ENCODE data around the gene KLHDC9.
"Not testable (repeated sequence)": the region's sequence is repeated elsewhere in the genome, so short reads cannot be mapped to it uniquely, and the experiment has no call there.

KLHDC9 gene

GRCh38 chr1:161096015-161096414 lies 2.1 kb upstream of the KLHDC9 start:
- DNase-seq (ENCODE audit: low read depth), result no peak

GRCh38 chr1:161096530-161096929 lies 1.6 kb upstream of the KLHDC9 start:
- no peak for DNase-seq (ENCODE audit: low read depth)

GRCh38 chr1:161099090-161099802 lies 1.1 kb downstream of the KLHDC9 start:
- DNase-seq (ENCODE audit: low read depth), result no peak

- DNase-seq (ENCODE audit: low read depth), result no peak
Measured at GRCh38 chr1:161100556-161100955, 2.4 kb downstream of the KLHDC9 start.

- no peak for DNase-seq (ENCODE audit: low read depth)
Measured at GRCh38 chr1:161106431-161106830, 8.3 kb downstream of the KLHDC9 start.

- DNase-seq (ENCODE audit: low read depth), result no peak
Measured at GRCh38 chr1:161111117-161111516, 13.0 kb downstream of the KLHDC9 start.

- no peak for DNase-seq (ENCODE audit: low read depth)
Measured at GRCh38 chr1:161111527-161111926, 13.4 kb downstream of the KLHDC9 start.

- DNase-seq (ENCODE audit: low read depth), result no peak
Measured at GRCh38 chr1:161113915-161114314, 15.8 kb downstream of the KLHDC9 start.

- no peak for DNase-seq (ENCODE audit: low read depth)
Measured at GRCh38 chr1:161114556-161114955, 16.4 kb downstream of the KLHDC9 start.

- no peak for DNase-seq (ENCODE audit: low read depth)
Measured at GRCh38 chr1:161115132-161115711, 17.1 kb downstream of the KLHDC9 start.

- not testable (repeated sequence) for DNase-seq (ENCODE audit: low read depth)
Measured at GRCh38 chr1:161115961-161116360, 17.8 kb downstream of the KLHDC9 start.

- peak; percentile 73 for DNase-seq (ENCODE audit: low read depth)
Measured at GRCh38 chr1:161117759-161118581, 19.8 kb downstream of the KLHDC9 start, which contains the start of the genes NIT1 and PFDN2. TSS of gene NIT1 (plus strand) at chr1:161118105. CDS start at chr1:161118177, 72 bp downstream. TSS of gene PFDN2 (minus strand) at chr1:161118037. CDS start at chr1:161118026, 11 bp downstream.

GRCh38 chr1:161119092-161119903 lies 21.1 kb downstream of the KLHDC9 start:
- peak; percentile 39 for DNase-seq (ENCODE audit: low read depth)

- DNase-seq (ENCODE audit: low read depth), result no peak
Measured at GRCh38 chr1:161121042-161121650, 23.0 kb downstream of the KLHDC9 start.

- DNase-seq (ENCODE audit: low read depth), result no peak
Measured at GRCh38 chr1:161121834-161122233, 23.7 kb downstream of the KLHDC9 start.

- no peak for DNase-seq (ENCODE audit: low read depth)
Measured at GRCh38 chr1:161122967-161123366, 24.8 kb downstream of the KLHDC9 start.

GRCh38 chr1:161127649-161128048 lies 29.5 kb downstream of the KLHDC9 start:
- DNase-seq (ENCODE audit: low read depth), result no peak

GRCh38 chr1:161128591-161129420 lies 30.6 kb downstream of the KLHDC9 start:
- no peak for DNase-seq (ENCODE audit: low read depth)

GRCh38 chr1:161130266-161130665 lies 32.1 kb downstream of the KLHDC9 start:
- DNase-seq (ENCODE audit: low read depth), result no peak

All from activated gamma-delta T cell treated with anti-CD3 and anti-CD28 coated beads, Interleukin-2, amount 50 U/mL, for 16 hours (primary cell).